Right lobe of liver (tissue), 6 donors: ENCODE results near the gene PSMG2. TPM values are rescaled to one million over a fixed set of nuclear protein-coding genes. Genes with fewer than 3 reads are reported as not detected.

ENCODE experiments used
- ATAC-seq, 4 donors: fragments of 200-7000 bp; cut with Tn5 transposase; one replicate each; pipeline ENCODE4 v1.9.1; 2020; ENCODE audit warnings: mild to moderate bottlenecking in 4 of 4, moderate library complexity in 4 of 4
- DNase-seq, 3 donors: peaks; one replicate each; pipeline ENCODE4 v3.0.0-alpha.2; 2020
- H3K27ac ChIP-seq, 3 donors: fragments of 200-600 bp; one replicate each; pipeline ENCODE4 v1.8.0; 2022
- H3K27me3 ChIP-seq, 2 donors: fragments of 200-600 bp; one replicate each; pipeline ENCODE4 v1.8.0; 2022
- H3K36me3 ChIP-seq, 4 donors: fragments of 200-600 bp; sonication (generic) in 1 of 4; one replicate each; pipeline versions ENCODE4 v1.5.1 to v1.8.0; 2017 to 2022; ENCODE audit warnings: control low read depth in 1 of 4
- H3K4me1 ChIP-seq, 4 donors: fragments of 200-600 bp; sonication (generic) in 1 of 4; one replicate each; pipeline versions ENCODE4 v1.5.1 to v1.8.0; 2017 to 2022; ENCODE audit warnings: control low read depth in 1 of 4
- H3K4me3 ChIP-seq, 3 donors: fragments of 200-600 bp; one replicate each; pipeline ENCODE4 v1.8.0; 2022
- H3K9me3 ChIP-seq, 4 donors: fragments of 200-600 bp; sonication (generic) in 1 of 4; one replicate each; pipeline versions ENCODE4 v1.5.1 to v1.8.0; 2017 to 2022; ENCODE audit warnings: control low read depth in 1 of 4
- CTCF ChIP-seq, 4 donors: fragments of 200-600 bp in 3 of 4; fragments of 450-650 bp in 1 of 4; IDR thresholded peaks; one replicate each; pipeline versions ENCODE4 v1.5.1 to v1.8.0; 2016 to 2022; ENCODE audit warnings: antibody characterized with exemption in 4 of 4, mild to moderate bottlenecking in 2 of 4
- POLR2A ChIP-seq: fragments of 450-650 bp; IDR thresholded peaks from one replicate; pipeline ENCODE4 v1.6.1; 2017; ENCODE audit warnings: antibody characterized with exemption, mild to moderate bottlenecking
- WGBS: methylation state at CpG from one replicate; pipeline ENCODE4 v1.1.6; 2018; ENCODE audit warnings: low coverage, low lambda C conversion rate; ENCODE audit not compliant: insufficient coverage; ENCODE audit errors: missing lambda C conversion rate; 5-methylcytosine and 5-hydroxymethylcytosine counted together
- intact Hi-C, 2 donors: fragments of 100-400 bp; cut with DNase I; formaldehyde crosslinking; loops; one replicate each; pipeline versions ENCODE4 v1.11.2 to v1.14.1; 2022
- total RNA-seq, 6 experiments: library from RNA; depleted of rRNA in 2 of 6; stranded (reverse); fragments of >200 nt in 2 of 6; fragmentation: NEBNext Ultra II Directional in 3 of 6; extraction: Animal tissue kit (Norgen Biotek cat#: 25700) in 3 of 6; gene quantifications; one replicate each; pipeline versions ENCODE4 v1.1.0 to v1.2.4, GENCODE V29; 2016 to 2023
- donor health status: DM: no; HTN: yes; CAD: no.
- donor health status: DM: no; HTN: no; CAD: no.
- donor health status: DM: no; HTN: no; CAD: no.
- donor health status: DM: no; HTN: yes; CAD: no.
- donor health status: DM: no; HTN: yes; CAD: no.

Gene PSMG2
- total RNA-seq, 6 experiments from 2014 or later, result 27.2 to 37.4 (median 30.7) TPM

DNA sequence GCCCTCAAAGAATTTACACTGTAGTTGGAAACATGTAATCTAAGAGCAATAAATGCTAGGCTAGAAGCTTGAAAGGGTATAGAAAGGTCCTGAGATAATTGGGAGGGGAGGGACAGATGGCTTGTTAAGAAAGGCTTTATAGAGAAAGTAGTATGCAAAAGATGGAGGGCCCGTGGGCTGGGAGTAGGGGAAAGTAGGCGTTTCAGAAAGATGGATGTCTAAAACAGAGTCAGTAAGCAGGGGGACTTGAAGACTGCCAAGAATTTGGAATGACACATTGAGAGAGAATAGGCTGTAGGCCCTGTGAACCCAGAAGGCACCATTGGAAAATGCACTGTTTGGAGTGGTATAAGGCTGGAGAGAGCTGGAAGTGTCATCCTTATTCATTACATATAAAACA lies 822 bp downstream of the PSMG2 start:
- Histone ChIP-seq H3K27me3 (no peaks in the 10 kb centered on the region), H3K9me3 (no peaks in the 10 kb centered on the region), H3K4me1 (peaks cover 0 to 33% (median 7%) of the 10 kb centered on the region in 4 donors), H3K36me3 (peaks cover 0 to 25% (median 10%) of the 10 kb centered on the region in 4 donors), H3K27ac (peak overlapping the region in 1 of 3 donors; percentile 99), H3K4me3 (peak overlapping the region; percentile 92 to 96 (median 94))
- no peak for DNase-seq
- intact Hi-C loops, result no loop called here
- 5% methylated on average over 2 of the region's 2 CpGs for WGBS
- TF ChIP-seq CTCF (IDR thresholded peaks at IDR 0.05), result no peak
- ATAC-seq, result no peak

DNA sequence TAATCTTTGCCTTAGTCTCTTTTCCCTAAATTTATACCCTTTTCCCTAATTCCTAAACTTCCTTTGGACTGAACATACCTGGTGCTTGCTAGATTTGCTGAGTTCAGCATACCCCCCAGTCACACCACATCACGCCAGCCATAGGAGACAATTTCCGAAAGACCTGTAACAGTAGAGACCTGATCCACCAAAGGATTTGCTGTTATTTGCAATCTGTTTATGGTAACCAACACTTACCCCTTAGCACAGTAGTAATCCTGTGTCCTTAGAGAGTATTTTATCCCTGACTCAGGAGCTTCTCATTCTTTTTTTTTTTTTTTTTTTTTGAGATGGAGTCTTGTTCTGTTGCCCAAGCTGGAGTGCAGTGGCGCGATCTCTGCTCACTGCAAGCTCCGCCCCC lies 8.6 kb downstream of the PSMG2 start:
- H3K36me3 ChIP-seq, result peaks cover 0 to 84% (median 23%) of the 10 kb centered on the region in 4 donors
- WGBS, result 85% methylated on average over 2 of the region's 5 CpGs
- no peak for DNase-seq

GRCh38 chr18:12721495-12722275 lies 18.8 kb downstream of the PSMG2 start:
- H3K4me1 ChIP-seq, result no peaks in the 10 kb centered on the region
- no peaks in the 10 kb centered on the region for H3K27me3 ChIP-seq
- DNase-seq, result no peak
- TF ChIP-seq CTCF (IDR thresholded peaks at IDR 0.05) (no peak), POLR2A (no peak)
- no peak overlapping the region for H3K27ac ChIP-seq
- ATAC-seq, result peak in 1 of 4 donors; percentile 15
- no peaks in the 10 kb centered on the region for H3K9me3 ChIP-seq
- H3K36me3 ChIP-seq, result peaks cover 0 to 48% (median 22%) of the 10 kb centered on the region in 4 donors
- WGBS, result 80% methylated on average over 5 of the region's 5 CpGs
- H3K4me3 ChIP-seq, result no peak overlapping the region
- intact Hi-C loops, result no loop called here

More for the DNA sequence above, 8.6 kb downstream of the PSMG2 start:
- H3K27me3 ChIP-seq, result no peaks in the 10 kb centered on the region
- no peak overlapping the region for H3K27ac ChIP-seq
- H3K4me1 ChIP-seq, result no peaks in the 10 kb centered on the region
- ATAC-seq, result no peak
- H3K9me3 ChIP-seq, result no peaks in the 10 kb centered on the region
- no peak overlapping the region for H3K4me3 ChIP-seq
- intact Hi-C loops, result no loop called here
- TF ChIP-seq CTCF (IDR thresholded peaks at IDR 0.05) (no peak), POLR2A (no peak)

GRCh38 chr18:12722731-12723130 lies 19.9 kb downstream of the PSMG2 start:
- ATAC-seq, result no peak
- peaks cover 0 to 48% (median 22%) of the 10 kb centered on the region in 4 donors for H3K36me3 ChIP-seq
- H3K4me1 ChIP-seq, result no peaks in the 10 kb centered on the region
- intact Hi-C loops, result no loop called here
- H3K27ac ChIP-seq, result no peak overlapping the region
- TF ChIP-seq CTCF (IDR thresholded peaks at IDR 0.05) (no peak), POLR2A (no peak)
- no peaks in the 10 kb centered on the region for H3K9me3 ChIP-seq
- H3K4me3 ChIP-seq, result no peak overlapping the region
- DNase-seq, result no peak
- WGBS, result 94% methylated on average over 3 of the region's 7 CpGs
- H3K27me3 ChIP-seq, result no peaks in the 10 kb centered on the region
